Kidney epithelial cell (primary cell): ENCODE measurements around the gene TRIM6. TPM values are rescaled to one million over a fixed set of nuclear protein-coding genes. Genes with fewer than 3 reads are reported as not detected.
A peak's percentile ranks its signal among the peaks of the same experiment; 100 is the strongest.

Source experiments
- DNase-seq: peaks from one replicate; pipeline ENCODE4 v3.0.0-alpha.2; 2010; ENCODE audit warnings: low read depth
- H3K27me3 ChIP-seq: 2 replicates; pipeline ENCODE4 v1.6.0; 2011; ENCODE audit warnings: low read length; ENCODE audit not compliant: control insufficient read depth, insufficient read depth
- H3K36me3 ChIP-seq: 2 replicates; pipeline ENCODE4 v1.5.1; 2011; ENCODE audit warnings: low read length; ENCODE audit not compliant: control insufficient read depth, insufficient read depth
- H3K4me3 ChIP-seq: 2 replicates; pipeline ENCODE4 v1.5.1; 2011; ENCODE audit warnings: low read depth, mild to moderate bottlenecking, control low read depth, low read length
- total RNA-seq: library from RNA; depleted of rRNA; stranded (reverse); fragments of >200 nt; gene quantifications from 2 replicates; pipeline ENCODE4 v1.2.3, GENCODE V29; 2015
- TF ChIP-seq, protein P1 (sequence below): IDR thresholded peaks from 2 replicates; pipeline ENCODE4 v1.5.1; 2011; ENCODE audit warnings: mild to moderate bottlenecking, moderate library complexity, low read length, control low read depth, inconsistent platforms; ENCODE audit not compliant: insufficient read depth, poor library complexity, severe bottlenecking

Gene TRIM6
- total RNA-seq, 1 donor from 2014 or later, result 3.4 TPM

DNA sequence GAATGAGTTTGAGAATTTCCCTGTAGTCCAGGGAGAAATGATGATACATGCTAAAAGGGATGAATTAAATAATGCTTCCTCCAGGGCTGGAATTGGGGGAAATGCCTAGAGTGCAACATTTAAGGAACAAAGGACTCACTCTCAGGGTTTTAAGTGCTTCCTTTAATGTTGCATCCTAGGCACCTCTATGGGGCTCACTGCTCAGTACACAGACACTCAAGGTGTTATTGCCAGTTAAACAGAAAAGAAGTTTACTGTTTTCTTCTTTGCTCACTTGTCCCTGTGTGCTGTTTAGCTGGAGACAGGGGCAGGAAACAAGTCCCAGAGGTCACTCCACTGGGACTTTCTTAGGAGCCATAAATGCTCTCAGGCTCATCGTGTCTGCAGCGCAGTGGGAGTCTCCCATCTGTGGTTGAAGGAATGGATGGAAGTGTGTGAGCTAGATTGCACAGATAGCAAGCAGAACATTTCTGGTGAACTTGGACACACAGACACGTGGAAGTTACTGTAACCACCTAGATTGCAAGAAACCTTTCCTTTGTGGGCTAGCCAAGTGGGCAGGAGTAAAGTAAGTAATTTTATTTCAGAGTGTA lies 39.7 kb upstream of the TRIM6 start:
- H3K36me3 ChIP-seq, result no peaks in the 10 kb centered on the region
- no peaks in the 10 kb centered on the region for H3K27me3 ChIP-seq
- H3K4me3 ChIP-seq, result no peak overlapping the region
- TF ChIP-seq, protein P1, sequence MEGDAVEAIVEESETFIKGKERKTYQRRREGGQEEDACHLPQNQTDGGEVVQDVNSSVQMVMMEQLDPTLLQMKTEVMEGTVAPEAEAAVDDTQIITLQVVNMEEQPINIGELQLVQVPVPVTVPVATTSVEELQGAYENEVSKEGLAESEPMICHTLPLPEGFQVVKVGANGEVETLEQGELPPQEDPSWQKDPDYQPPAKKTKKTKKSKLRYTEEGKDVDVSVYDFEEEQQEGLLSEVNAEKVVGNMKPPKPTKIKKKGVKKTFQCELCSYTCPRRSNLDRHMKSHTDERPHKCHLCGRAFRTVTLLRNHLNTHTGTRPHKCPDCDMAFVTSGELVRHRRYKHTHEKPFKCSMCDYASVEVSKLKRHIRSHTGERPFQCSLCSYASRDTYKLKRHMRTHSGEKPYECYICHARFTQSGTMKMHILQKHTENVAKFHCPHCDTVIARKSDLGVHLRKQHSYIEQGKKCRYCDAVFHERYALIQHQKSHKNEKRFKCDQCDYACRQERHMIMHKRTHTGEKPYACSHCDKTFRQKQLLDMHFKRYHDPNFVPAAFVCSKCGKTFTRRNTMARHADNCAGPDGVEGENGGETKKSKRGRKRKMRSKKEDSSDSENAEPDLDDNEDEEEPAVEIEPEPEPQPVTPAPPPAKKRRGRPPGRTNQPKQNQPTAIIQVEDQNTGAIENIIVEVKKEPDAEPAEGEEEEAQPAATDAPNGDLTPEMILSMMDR, result no peak
- DNase-seq, result no peak

DNA sequence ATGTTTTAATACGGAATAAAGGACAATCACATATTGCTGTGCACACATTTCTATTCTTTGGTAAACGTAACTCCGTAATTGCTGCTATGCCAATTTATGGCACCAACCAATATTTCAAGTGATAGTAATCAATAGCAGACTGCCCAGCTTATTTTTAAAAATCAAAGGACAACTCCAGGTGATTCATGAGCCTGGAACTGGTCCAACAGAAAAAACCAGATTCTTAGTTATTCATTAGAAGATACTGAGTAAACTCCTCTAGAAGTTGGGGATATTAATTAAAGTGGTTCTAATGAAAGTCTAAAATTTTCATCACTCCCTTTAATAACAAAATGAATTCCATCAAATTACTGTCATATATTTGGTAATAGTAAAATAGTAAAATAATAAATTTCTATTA lies 38.7 kb upstream of the TRIM6 start:
- Histone ChIP-seq H3K27me3 (no peaks in the 10 kb centered on the region), H3K4me3 (no peak overlapping the region), H3K36me3 (no peaks in the 10 kb centered on the region)
- TF ChIP-seq, protein P1, result no peak
- DNase-seq, result no peak

DNA sequence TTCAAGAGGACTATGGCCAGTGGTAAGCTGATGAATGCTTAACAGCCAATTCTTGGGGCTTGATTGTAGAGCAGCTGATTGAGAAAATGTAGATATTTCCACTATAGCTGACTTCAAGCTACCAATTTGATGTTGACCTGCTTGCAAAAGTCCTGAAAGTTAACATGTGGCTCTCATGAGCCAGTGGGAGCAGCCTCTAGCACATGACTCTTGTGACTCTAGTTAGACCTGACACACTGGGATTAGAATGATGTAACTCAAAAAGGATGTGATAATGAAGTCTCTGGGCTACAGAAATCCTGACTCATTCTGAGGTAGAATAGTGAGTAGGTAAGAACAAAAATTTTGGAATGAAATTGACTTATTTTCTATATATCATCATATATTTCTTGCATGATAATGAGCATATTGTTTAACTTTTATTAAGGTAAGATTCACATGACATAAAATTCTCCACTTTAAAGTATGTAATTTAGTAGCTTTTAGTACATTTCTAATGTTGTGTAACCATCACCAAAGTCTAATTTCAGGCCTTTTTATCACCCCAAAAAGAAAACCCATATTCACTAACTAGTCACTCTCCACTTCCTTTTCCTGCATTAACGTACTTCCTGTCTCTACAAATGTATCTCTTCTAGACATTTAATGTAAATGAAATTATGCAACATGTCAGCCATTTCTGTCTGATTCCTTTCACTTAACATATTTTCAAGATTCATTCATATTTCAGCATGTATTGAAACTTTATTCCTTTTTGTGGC lies 32.0 kb upstream of the TRIM6 start:
- Histone ChIP-seq H3K27me3 (no peaks in the 10 kb centered on the region), H3K4me3 (no peak overlapping the region), H3K36me3 (no peaks in the 10 kb centered on the region)
- TF ChIP-seq, protein P1, result no peak
- DNase-seq, result peak; percentile 39

DNA sequence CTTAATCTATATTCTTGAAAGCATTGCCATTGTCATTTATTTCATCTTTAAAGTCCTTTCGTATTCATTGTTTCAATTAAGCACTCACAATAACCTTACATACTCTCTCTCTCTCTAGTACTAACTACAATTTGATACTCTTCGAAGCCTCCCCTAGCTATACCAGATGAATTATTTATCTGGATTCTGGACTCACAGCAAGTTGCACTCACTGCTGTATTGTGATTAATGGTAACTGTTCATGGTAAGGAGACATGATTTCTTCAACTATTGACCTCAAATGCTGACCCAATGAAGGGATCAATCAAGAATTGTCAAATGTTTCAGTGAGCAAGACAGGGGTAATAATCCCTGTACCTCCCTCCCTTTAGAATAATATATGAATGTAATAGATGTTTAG lies 21.8 kb upstream of the TRIM6 start:
- H3K27me3 ChIP-seq, result no peaks in the 10 kb centered on the region
- no peaks in the 10 kb centered on the region for H3K36me3 ChIP-seq
- TF ChIP-seq, protein P1, result no peak
- no peak overlapping the region for H3K4me3 ChIP-seq
- DNase-seq, result no peak

DNA sequence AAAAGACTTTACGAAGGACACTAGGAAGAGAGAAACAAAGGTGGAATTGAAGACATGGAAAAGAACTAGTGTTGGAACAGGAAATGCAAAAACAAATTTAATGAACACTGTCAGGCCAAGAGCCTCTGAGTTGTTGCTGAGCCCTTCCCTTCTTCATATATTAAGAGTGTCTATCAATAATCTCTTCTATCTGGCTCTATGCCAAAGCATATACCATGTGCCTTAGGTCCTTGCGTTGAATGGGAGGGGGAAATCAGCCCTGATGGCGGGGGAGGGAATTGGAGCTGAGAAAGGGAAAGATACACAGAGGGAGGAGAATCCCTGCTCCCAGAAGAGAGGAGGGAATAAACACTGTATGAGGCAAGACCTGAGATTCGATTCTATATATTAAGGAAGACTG lies 21.3 kb upstream of the TRIM6 start:
- DNase-seq, result no peak
- TF ChIP-seq, protein P1, result no peak
- Histone ChIP-seq H3K4me3 (no peak overlapping the region), H3K27me3 (no peaks in the 10 kb centered on the region), H3K36me3 (no peaks in the 10 kb centered on the region)
